ENCODE data around the gene CYB5R3.

- TF ChIP-seq POLR2A (IDR thresholded peaks at IDR 0.05) (no peak), POLR2AphosphoS5 (IDR thresholded peaks at IDR 0.05) (peak; percentile 40 to 68 (median 49))
- TF ChIP-seq, protein P1, sequence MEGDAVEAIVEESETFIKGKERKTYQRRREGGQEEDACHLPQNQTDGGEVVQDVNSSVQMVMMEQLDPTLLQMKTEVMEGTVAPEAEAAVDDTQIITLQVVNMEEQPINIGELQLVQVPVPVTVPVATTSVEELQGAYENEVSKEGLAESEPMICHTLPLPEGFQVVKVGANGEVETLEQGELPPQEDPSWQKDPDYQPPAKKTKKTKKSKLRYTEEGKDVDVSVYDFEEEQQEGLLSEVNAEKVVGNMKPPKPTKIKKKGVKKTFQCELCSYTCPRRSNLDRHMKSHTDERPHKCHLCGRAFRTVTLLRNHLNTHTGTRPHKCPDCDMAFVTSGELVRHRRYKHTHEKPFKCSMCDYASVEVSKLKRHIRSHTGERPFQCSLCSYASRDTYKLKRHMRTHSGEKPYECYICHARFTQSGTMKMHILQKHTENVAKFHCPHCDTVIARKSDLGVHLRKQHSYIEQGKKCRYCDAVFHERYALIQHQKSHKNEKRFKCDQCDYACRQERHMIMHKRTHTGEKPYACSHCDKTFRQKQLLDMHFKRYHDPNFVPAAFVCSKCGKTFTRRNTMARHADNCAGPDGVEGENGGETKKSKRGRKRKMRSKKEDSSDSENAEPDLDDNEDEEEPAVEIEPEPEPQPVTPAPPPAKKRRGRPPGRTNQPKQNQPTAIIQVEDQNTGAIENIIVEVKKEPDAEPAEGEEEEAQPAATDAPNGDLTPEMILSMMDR (IDR thresholded peaks at IDR 0.05 in 8 of 11, conservative IDR thresholded peaks at IDR 0.05 in 3 of 11): no peak
These were observed 48.4 kb upstream of the CYB5R3 start for GRCh38 chr22:42697542-42698013.
